ENCODE results near the gene PTRHD1.
A peak's percentile ranks its signal among the peaks of the same experiment; 100 is the strongest.
"Not testable (repeated sequence)": the region's sequence is repeated elsewhere in the genome, so short reads cannot be mapped to it uniquely, and the experiment has no call there.

Gene PTRHD1

GRCh38 chr2:24805811-24806660, 12.8 kb upstream of the PTRHD1 start:
- not testable (repeated sequence) for DNase-seq

GRCh38 chr2:24800487-24800886, 7.3 kb upstream of the PTRHD1 start:
- DNase-seq, result not testable (repeated sequence)

GRCh38 chr2:24797644-24798043, 4.5 kb upstream of the PTRHD1 start:
- DNase-seq, result no peak

- DNase-seq, result peak; percentile 25
Measured at GRCh38 chr2:24793761-24794435, 707 bp upstream of the PTRHD1 start.

GRCh38 chr2:24792542-24792873, 683 bp downstream of the PTRHD1 start:
- no peak for DNase-seq

- no peak for DNase-seq
Measured at GRCh38 chr2:24791452-24791851, 1.7 kb downstream of the PTRHD1 start.

- DNase-seq, result no peak
Measured at GRCh38 chr2:24788816-24789215, 4.4 kb downstream of the PTRHD1 start.

- DNase-seq, result no peak
Measured at GRCh38 chr2:24787532-24787931, 5.7 kb downstream of the PTRHD1 start.

- no peak for DNase-seq
Measured at GRCh38 chr2:24785671-24786321, 7.4 kb downstream of the PTRHD1 start.

- no peak for DNase-seq
Measured at GRCh38 chr2:24783641-24784040, 9.6 kb downstream of the PTRHD1 start.

- DNase-seq, result no peak
Measured at GRCh38 chr2:24779116-24779515, 14.1 kb downstream of the PTRHD1 start.

- DNase-seq, result no peak
Measured at GRCh38 chr2:24774373-24774772, 18.8 kb downstream of the PTRHD1 start.

- no peak for DNase-seq
Measured at GRCh38 chr2:24771764-24772586, 21.2 kb downstream of the PTRHD1 start.

- no peak for DNase-seq
Measured at GRCh38 chr2:24771061-24771460, 22.1 kb downstream of the PTRHD1 start.

- DNase-seq, result no peak
Measured at GRCh38 chr2:24768601-24769000, 24.6 kb downstream of the PTRHD1 start.

GRCh38 chr2:24768013-24768412, 25.2 kb downstream of the PTRHD1 start:
- DNase-seq, result no peak

- no peak for DNase-seq
Measured at GRCh38 chr2:24766609-24767008, 26.6 kb downstream of the PTRHD1 start.

GRCh38 chr2:24763843-24764242, 29.3 kb downstream of the PTRHD1 start:
- no peak for DNase-seq

- DNase-seq, result no peak
Measured at GRCh38 chr2:24762518-24762917, 30.7 kb downstream of the PTRHD1 start.

- no peak for DNase-seq
Measured at GRCh38 chr2:24761866-24762265, 31.3 kb downstream of the PTRHD1 start.

- no peak for DNase-seq
Measured at GRCh38 chr2:24756789-24757188, 36.4 kb downstream of the PTRHD1 start.

- no peak for DNase-seq
Measured at GRCh38 chr2:24754985-24755705, 38.0 kb downstream of the PTRHD1 start.

All from COR-L47 (cell line).